Fibroblast of skin of back (primary cell): ENCODE data around the gene TGFBR1.
"Not testable (repeated sequence)": the region's sequence is repeated elsewhere in the genome, so short reads cannot be mapped to it uniquely, and the experiment has no call there.

Source experiments
- DNase-seq: peaks from one replicate; pipeline ENCODE4 v3.0.0-alpha.2; 2013

TGFBR1 gene

GRCh38 chr9:99076030-99076429 lies 28.9 kb upstream of the TGFBR1 start:
- DNase-seq = no peak

- no peak for DNase-seq
Observed at GRCh38 chr9:99076483-99077171, 28.3 kb upstream of the TGFBR1 start.

- peak; percentile 53 for DNase-seq
Observed at GRCh38 chr9:99078717-99079116, 26.2 kb upstream of the TGFBR1 start.

DNA sequence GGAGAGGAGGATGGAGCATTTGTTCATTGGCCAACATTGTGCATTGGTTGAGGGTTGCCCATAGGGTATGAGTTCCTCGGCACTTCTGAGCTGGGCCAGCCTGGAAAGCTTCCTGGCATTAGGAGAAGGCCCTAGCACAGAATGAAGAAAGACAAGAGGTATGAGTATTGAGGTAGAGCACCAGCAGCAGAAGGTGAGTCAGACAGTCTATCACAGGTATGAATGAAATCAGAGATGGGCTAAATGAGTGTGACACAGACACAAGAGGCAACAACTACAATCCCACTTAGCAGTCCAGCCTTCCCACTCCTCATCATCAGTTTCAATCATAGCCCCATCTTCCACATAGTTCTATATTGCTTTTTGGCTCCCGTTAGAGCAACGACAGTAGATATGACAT lies 25.4 kb upstream of the TGFBR1 start:
- no peak for DNase-seq

- no peak for DNase-seq
Observed at GRCh38 chr9:99083051-99083450, 21.9 kb upstream of the TGFBR1 start.

- peak; percentile 91 for DNase-seq
Observed at GRCh38 chr9:99085949-99086948, 18.7 kb upstream of the TGFBR1 start.

GRCh38 chr9:99087462-99087861 lies 17.5 kb upstream of the TGFBR1 start:
- DNase-seq = no peak

- no peak for DNase-seq
Observed at GRCh38 chr9:99090336-99091130, 14.4 kb upstream of the TGFBR1 start.

DNA sequence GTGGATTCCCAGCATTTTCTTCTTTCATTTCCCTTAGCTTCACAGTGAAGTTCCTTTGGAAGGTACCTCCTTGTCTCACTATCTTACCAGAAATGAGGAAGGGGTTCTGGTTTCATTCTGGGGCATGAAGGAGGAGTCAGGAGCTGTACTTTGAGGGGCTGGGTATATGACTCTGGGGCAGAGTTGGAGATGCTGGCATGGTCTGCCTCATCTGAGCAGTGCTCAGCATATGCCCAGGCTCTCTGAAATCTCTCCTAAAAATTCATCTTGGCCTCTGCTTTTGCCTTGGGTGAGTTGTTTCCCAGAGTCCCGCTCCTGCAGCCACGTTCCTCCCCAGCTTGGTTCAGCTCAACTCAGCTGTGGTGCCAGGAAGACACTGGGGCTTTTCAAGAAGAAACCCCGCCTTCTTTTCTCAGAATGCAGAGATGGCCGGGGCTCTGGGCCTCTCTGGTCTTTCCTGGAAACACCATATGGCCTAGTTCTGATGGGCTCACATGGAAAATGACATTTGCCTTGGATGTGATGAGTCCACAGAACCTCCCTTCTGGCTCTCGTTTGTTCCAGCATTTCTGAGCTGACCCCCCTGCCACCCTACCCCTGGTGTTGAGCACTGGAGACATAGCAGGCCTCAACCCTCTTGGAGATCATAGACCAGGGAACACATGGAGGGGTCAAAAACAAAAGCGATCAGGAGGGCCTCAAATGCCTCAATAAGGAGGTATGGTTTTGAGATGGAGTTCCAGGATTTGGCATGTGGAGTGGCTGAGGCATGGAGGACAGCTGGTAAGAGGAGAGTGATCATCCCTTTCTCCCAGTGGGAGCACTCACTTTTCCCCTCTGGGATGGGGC lies 12.0 kb upstream of the TGFBR1 start:
- no peak for DNase-seq

GRCh38 chr9:99093492-99093791 lies 11.5 kb upstream of the TGFBR1 start:
- no peak for DNase-seq

- no peak for DNase-seq
Observed at GRCh38 chr9:99095565-99095964, 9.3 kb upstream of the TGFBR1 start.

DNA sequence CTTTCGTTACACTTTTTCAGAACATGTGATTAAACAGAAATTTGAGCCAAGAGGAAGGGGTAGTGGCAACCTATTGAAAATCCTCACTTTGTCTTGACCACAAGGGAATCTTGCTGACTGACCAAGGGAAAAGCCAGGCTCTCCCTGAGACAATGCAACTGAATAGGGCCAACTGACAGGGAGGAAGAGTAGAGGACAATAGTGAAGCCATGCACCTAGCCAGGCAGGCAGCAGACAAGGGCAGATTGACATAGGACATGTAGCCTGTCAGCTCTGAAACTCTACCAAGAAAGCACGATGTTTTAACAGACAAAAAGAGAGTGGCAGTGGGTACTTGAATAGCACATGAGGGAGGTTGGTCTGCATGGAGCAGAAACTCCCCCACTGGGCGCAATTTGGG lies 8.5 kb upstream of the TGFBR1 start:
- DNase-seq = no peak

- not testable (repeated sequence) for DNase-seq
Observed at GRCh38 chr9:99099806-99100585, 4.9 kb upstream of the TGFBR1 start.

GRCh38 chr9:99101271-99101670 lies 3.6 kb upstream of the TGFBR1 start:
- DNase-seq = no peak

DNA sequence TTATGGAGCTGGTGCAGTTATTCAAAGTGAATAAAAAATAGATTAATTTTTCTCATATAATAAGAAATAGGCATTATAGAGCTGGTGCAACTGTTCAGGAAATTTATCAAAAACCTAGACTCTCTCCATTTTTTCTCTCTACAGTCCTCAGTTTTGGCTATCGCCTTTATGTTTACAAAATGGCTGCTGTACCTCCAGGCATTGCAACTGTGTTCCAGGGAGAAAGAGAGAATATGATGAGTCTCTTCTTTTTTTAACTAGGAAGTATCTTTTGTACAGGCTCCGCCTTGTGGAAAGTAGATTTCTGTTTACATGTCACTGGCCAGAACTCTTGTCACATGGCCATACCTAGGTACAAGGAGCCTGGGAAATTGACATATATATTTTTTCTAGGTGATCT lies 3.1 kb upstream of the TGFBR1 start:
- no peak for DNase-seq

GRCh38 chr9:99103054-99103895 lies 1.6 kb upstream of the TGFBR1 start:
- DNase-seq = no peak

DNA sequence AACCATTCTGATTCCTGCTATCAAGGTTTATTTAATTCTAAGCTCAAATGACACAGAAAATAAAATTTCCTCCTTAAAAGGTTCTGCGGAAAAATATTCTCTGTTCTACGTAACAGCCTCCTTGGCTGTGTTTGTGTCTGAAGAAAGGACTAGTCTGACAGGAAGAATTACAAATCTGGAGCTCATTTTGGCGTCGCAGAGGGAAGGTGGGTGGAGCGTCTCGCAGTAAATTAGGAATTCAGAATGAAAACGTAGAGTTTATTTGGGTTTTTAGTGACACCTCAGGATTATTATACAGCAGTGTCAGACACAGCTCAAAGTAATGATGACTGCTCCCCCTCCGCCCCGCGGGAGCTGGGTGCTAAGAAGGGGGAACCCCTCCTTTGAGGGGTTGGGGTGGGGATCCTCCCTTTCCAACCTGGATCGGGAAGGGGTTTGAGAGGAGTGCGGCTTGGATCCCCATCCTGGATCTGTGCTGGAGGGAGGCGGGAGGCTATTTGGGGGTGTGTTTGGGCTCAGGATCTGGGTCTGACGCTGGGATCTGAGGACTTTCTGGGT lies 933 bp upstream of the TGFBR1 start:
- peak; percentile 63 for DNase-seq

DNA sequence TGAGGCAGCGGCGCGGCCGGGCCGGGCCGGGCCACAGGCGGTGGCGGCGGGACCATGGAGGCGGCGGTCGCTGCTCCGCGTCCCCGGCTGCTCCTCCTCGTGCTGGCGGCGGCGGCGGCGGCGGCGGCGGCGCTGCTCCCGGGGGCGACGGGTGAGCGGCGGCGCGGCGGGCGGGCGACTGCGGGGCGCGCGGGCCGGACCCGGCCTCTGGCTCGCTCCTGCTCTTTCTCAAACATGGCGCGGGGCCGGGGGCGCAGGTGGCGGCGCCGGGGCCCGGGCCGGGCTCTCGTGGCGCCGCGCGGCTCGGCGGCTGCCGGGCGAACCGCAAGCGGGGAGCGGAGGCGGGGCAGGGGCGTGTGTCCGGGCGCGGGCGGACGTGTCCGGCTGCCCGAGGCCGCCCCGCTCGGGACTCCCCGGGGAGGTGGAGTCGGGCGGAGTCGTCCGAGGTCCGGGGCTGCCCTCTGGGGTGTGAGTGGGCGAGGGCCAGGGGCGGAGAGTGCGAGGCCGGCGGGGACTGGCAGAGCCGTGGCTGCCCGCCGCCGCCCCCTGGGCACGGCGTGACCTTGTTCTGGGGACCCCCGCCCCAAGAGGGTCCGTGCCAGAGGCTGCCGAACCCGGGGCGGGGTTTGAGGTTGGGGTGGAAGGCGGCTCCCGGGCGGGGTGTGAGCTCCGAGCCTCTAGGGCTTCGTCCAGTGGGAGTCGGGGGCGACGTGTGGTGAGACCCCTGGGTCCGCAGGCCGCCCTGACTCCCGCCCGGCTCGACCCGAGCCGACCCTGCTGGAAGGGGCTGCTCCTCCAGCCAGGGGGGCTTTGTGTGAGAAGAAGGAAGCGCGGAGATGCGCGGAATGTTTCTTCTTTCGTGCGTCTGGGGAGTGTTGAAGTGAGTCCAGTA lies 485 bp downstream of the TGFBR1 start:
- DNase-seq = peak; percentile 84

DNA sequence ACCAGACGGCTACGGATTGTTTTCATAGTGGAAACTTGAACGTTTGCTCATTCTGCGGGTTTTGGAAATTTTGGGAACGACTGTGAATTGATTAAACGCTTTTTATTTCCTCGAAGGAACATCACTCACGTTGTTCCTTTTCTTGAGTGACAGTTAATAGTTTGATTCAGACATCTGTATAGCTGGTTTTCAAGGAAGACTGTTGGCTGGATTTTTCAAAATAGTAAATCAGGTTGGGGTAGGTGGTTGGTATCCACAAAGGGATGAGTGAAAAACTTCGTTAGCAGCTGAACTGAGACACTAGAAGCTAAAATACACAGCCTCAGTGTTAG lies 1.1 kb downstream of the TGFBR1 start:
- no peak for DNase-seq
